GM18517 (cell line): ENCODE measurements around the gene C1orf198.
"Not testable (repeated sequence)": the region's sequence is repeated elsewhere in the genome, so short reads cannot be mapped to it uniquely, and the experiment has no call there.

Source experiments
- ATAC-seq: cut with Tn5 transposase; IDR thresholded peaks from one replicate; pipeline ENCODE4 v1.9.1; 2021; ENCODE audit warnings: mild to moderate bottlenecking, moderate library complexity; ENCODE audit not compliant: unreplicated experiment

C1orf198 gene

GRCh38 chr1:230861489-230861888 lies 6.8 kb downstream of the C1orf198 start:
- ATAC-seq: no peak

- no peak for ATAC-seq
Measured at GRCh38 chr1:230860617-230861384, 7.5 kb downstream of the C1orf198 start.

GRCh38 chr1:230858918-230859729 lies 9.2 kb downstream of the C1orf198 start:
- no peak for ATAC-seq

- ATAC-seq: no peak
Measured at GRCh38 chr1:230858236-230858820, 10.0 kb downstream of the C1orf198 start.

GRCh38 chr1:230857822-230858221 lies 10.5 kb downstream of the C1orf198 start:
- no peak for ATAC-seq

GRCh38 chr1:230857077-230857476 lies 11.2 kb downstream of the C1orf198 start:
- ATAC-seq: no peak

- ATAC-seq: no peak
Measured at GRCh38 chr1:230855886-230856285, 12.4 kb downstream of the C1orf198 start.

GRCh38 chr1:230854423-230854822 lies 13.9 kb downstream of the C1orf198 start:
- no peak for ATAC-seq

GRCh38 chr1:230853731-230854130 lies 14.6 kb downstream of the C1orf198 start:
- ATAC-seq: no peak

- no peak for ATAC-seq
Measured at GRCh38 chr1:230852959-230853358, 15.4 kb downstream of the C1orf198 start.

GRCh38 chr1:230851291-230851691 lies 17.0 kb downstream of the C1orf198 start:
- ATAC-seq: no peak

- no peak for ATAC-seq
Measured at GRCh38 chr1:230850547-230850946, 17.8 kb downstream of the C1orf198 start.

- no peak for ATAC-seq
Measured at GRCh38 chr1:230849451-230850224, 18.7 kb downstream of the C1orf198 start.

- no peak for ATAC-seq
Measured at GRCh38 chr1:230848235-230848634, 20.1 kb downstream of the C1orf198 start.

GRCh38 chr1:230845184-230845583 lies 23.1 kb downstream of the C1orf198 start:
- ATAC-seq: not testable (repeated sequence)

GRCh38 chr1:230844561-230844960 lies 23.8 kb downstream of the C1orf198 start:
- ATAC-seq: no peak

GRCh38 chr1:230843503-230844309 lies 24.6 kb downstream of the C1orf198 start:
- ATAC-seq: no peak

GRCh38 chr1:230842801-230843200 lies 25.5 kb downstream of the C1orf198 start:
- ATAC-seq: no peak

- no peak for ATAC-seq
Measured at GRCh38 chr1:230839173-230839572, 29.1 kb downstream of the C1orf198 start.

- no peak for ATAC-seq
Measured at GRCh38 chr1:230836793-230837192, 31.5 kb downstream of the C1orf198 start.
